ENCODE results near the gene CWC25. TPM values are rescaled to one million over a fixed set of nuclear protein-coding genes. Genes with fewer than 3 reads are reported as not detected.

CWC25 gene
- total and polyA plus RNA-seq, 12 donors = 4.5 to 47.8 (median 18.0) TPM

DNA sequence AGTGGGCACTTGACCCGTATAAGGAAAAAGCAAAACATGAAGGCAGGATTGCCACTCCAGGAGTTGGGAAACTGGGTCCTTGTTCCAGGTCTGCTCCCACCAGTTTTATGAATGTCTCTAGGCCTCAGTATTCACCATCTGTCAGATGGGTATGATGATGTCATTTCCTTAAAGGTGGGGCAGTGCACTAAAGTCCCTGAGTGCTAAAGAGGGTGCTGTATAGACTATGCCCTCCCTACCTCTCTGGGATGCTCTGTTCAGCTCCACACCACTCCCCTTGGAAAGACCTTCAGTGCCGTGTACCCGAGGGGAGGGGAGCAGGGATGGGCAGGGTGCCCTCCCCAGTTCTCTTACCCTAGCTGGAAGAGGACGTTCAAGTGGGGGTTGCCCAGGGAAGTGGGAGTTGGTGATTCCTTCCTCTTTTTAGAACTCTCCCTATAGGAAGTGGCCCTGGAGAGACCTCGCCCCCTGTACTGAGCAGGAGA, 46.9 kb upstream of the CWC25 start:
- H3K4me3 ChIP-seq = peak overlapping the region in 1 of 4 donors; percentile 97
- H3K27ac ChIP-seq = peak overlapping the region in 3 of 5 donors; percentile 89 to 95 (median 92)
- intact Hi-C loops (cut with DNase I) = loop anchor here in 1 of 2 donors (10.0 kb wide), 1 partner anchor 283 kb away; the partner anchor contains the start of gene PLXDC1
- H3K9me3 ChIP-seq (replicated peaks in 1 of 3) = no peaks in the 10 kb centered on the region
- WGBS, 4 donors = 15 to 27% (median 24%) methylated on average over 4 to 5 of the region's 5 CpGs
- no peaks in the 10 kb centered on the region for H3K27me3 ChIP-seq
- no peaks in the 10 kb centered on the region for H3K36me3 ChIP-seq (replicated peaks in 1 of 2)
- TF ChIP-seq, protein P1, sequence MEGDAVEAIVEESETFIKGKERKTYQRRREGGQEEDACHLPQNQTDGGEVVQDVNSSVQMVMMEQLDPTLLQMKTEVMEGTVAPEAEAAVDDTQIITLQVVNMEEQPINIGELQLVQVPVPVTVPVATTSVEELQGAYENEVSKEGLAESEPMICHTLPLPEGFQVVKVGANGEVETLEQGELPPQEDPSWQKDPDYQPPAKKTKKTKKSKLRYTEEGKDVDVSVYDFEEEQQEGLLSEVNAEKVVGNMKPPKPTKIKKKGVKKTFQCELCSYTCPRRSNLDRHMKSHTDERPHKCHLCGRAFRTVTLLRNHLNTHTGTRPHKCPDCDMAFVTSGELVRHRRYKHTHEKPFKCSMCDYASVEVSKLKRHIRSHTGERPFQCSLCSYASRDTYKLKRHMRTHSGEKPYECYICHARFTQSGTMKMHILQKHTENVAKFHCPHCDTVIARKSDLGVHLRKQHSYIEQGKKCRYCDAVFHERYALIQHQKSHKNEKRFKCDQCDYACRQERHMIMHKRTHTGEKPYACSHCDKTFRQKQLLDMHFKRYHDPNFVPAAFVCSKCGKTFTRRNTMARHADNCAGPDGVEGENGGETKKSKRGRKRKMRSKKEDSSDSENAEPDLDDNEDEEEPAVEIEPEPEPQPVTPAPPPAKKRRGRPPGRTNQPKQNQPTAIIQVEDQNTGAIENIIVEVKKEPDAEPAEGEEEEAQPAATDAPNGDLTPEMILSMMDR (IDR thresholded peaks at IDR 0.05) = no peak
- TF ChIP-seq POLR2A (IDR thresholded peaks at IDR 0.05) = no peak
- no peak for DNase-seq
- peaks cover 50 to 66% of the 10 kb centered on the region in 2 donors for H3K4me1 ChIP-seq (replicated peaks in 1 of 2)

DNA sequence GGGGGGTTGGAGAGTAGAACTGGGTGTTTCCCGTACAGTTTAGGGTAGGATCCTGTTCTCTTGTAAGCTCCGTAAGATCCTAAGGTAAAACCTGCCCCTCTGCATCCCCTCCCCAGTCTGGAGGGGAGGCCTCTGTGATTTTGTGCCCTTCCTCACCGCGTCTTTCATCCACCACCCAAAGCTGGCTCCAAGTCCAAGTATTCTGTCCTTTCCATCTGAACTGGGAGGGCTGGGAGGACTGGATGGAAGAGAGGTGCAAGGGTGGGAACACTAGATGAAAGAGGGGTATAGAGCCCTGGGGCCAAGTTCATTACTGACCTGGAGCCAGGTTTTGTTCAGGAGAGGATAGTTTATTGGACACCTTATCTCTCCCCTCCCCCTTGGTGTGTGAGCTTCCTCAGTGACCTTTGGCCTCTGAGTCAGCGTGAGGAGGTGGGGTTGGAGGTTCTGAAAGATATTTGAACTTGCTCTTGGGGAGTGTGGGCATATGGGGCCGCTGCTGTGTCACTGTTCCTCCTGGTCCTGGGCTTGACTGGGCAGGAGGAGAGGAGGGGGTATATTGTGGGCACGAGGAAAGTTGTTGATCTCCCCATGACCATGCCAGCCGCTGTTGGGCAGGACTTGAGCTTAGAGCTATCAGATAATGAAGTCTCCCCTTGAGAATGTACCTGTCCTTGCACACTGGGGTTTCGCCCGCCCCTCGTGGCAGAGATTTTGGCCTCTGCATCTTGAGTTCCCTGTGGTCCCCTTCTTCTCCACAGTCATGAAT, 46.3 kb upstream of the CWC25 start:
- WGBS, 4 donors = 3 to 15% (median 14%) methylated on average over 8 to 11 of the region's 11 CpGs
- intact Hi-C loops (cut with DNase I) = loop anchor here in 1 of 2 donors (10.0 kb wide), 1 partner anchor 283 kb away; the partner anchor contains the start of gene PLXDC1
- H3K9me3 ChIP-seq (replicated peaks in 1 of 3) = no peaks in the 10 kb centered on the region
- peak; percentile 79 to 92 (median 89) for DNase-seq
- peaks cover 50 to 62% of the 10 kb centered on the region in 2 donors for H3K4me1 ChIP-seq (replicated peaks in 1 of 2)
- H3K27ac ChIP-seq = peak overlapping the region in 4 of 5 donors; percentile 85 to 95 (median 90)
- no peaks in the 10 kb centered on the region for H3K27me3 ChIP-seq
- no peaks in the 10 kb centered on the region for H3K36me3 ChIP-seq (replicated peaks in 1 of 2)
- H3K4me3 ChIP-seq = peak overlapping the region in 3 of 4 donors; percentile 46 to 98 (median 97)
- TF ChIP-seq, protein P1 (IDR thresholded peaks at IDR 0.05) = peak in 1 of 6 experiments; percentile 14
- peak in 1 of 2 donors; percentile 65 for TF ChIP-seq POLR2A (IDR thresholded peaks at IDR 0.05)

DNA sequence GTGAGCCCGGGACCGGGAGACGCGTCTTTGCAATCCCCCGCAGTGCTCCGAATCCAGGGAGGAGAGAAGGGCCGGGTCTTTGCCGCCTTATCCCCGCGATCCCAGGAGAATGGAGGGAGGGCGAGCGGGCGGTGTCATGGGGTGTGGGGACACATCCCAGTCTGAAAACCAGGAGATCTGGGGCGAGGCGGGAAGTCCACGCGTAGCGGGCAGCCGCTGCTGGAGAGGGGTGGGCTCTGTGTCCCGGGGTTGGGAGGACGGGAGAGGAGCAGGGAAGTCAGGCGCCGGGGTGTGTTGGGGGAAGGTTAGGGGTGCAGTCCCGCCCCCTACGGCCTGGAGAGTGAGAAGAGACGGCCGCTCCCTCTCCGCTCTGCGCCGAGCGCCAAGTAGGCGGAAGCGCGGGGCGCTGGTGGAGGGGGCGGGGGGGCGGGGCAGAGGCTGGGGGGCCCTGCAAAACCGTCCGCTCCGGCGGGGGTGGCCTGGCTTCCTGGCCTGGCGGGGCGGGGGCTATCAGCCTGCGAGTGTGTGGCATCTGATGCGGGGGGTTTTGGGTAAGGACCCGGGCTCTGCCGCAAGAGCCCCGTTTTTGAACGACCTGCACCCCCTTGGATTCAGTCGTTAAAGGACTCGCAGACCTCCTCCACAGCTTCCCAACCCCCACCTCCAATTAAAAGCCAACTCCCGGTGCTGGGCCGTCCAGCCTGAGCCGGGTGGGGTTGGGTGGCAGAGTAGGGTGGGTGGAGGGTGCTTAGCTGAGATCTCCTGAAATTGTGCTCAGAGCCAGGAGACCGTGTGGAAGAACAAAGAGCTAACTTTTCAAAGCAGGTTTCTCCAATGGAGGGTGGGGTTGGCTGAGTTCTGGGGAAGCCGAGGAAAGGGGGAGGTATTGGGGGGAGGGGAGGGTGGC, 45.4 kb upstream of the CWC25 start:
- no peaks in the 10 kb centered on the region for H3K27me3 ChIP-seq
- H3K36me3 ChIP-seq (replicated peaks in 1 of 2) = no peaks in the 10 kb centered on the region
- peak overlapping the region; percentile 71 to 95 (median 89) for H3K27ac ChIP-seq
- TF ChIP-seq POLR2A (IDR thresholded peaks at IDR 0.05) = no peak
- TF ChIP-seq, protein P1 (IDR thresholded peaks at IDR 0.05) = no peak
- peak; percentile 66 to 79 (median 71) for DNase-seq
- intact Hi-C loops (cut with DNase I) = loop anchor here in 1 of 2 donors (10.0 kb wide), 1 partner anchor 284 kb away; the partner anchor contains the start of gene PLXDC1
- H3K9me3 ChIP-seq (replicated peaks in 1 of 3) = no peaks in the 10 kb centered on the region
- 0 to 1% (median 0%) methylated on average over 20 to 50 of the region's 56 CpGs for WGBS, 4 donors
- peak overlapping the region; percentile 71 to 98 (median 92) for H3K4me3 ChIP-seq
- peaks cover 47 to 56% of the 10 kb centered on the region in 2 donors for H3K4me1 ChIP-seq (replicated peaks in 1 of 2)

All from adrenal gland (tissue), 12 donors.